SKM-1 (cell line): ENCODE data around the gene HGF.

Source experiments
- DNase-seq: peaks from one replicate; lab custom pipeline; 2025; ENCODE audit not compliant: unreplicated experiment; lab: John Stamatoyannopoulos, UW

HGF gene

DNA sequence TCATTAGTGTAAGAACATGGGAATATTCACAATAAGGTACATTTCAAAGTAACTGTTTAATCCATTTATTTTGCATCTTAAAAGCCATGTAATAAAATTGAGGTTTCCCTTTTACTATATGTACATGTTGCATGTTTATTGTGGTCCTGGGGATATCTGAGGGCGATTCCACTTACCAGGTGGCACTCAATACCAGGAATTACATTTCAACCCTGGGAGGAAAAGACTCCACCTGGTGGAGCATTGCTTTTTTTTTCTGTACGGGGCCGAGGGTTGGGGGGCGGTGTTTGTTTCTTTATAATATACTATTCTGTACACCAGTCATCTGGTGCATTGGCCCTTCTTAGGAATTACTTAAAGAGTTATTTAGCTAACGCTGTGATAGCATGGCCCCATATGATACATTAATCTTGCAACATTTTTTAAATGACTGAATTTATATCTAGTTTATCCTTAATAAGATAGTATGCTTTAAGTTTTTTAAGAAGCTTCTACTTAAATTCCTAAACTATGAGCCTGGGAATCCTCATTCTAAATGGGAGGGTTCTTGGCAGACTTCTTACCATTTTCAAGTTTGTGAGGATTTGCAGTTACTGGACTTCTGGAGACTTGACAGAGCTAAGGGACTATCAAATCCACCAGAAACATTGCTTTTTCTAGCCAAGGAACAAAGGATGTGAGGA, 7.2 kb upstream of the HGF start:
- no peak for DNase-seq

DNA sequence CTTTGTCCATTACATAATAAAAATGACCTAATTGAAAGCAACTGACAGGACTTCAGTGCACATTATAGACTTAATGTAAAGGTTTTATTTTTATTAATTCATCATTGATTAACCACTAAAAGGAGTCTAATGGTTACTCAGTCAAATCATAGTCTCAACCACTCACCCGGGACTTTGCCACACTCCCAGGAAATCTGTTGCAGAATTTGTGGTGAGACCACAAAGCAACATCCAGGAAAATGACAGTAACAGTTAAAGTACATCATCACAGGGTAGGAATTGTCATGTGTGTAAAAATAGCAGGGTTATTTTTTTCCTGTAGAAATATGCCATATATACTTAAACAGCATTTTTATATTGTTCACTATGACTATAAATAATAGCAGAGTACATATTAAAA, 6.3 kb upstream of the HGF start:
- DNase-seq, result no peak

DNA sequence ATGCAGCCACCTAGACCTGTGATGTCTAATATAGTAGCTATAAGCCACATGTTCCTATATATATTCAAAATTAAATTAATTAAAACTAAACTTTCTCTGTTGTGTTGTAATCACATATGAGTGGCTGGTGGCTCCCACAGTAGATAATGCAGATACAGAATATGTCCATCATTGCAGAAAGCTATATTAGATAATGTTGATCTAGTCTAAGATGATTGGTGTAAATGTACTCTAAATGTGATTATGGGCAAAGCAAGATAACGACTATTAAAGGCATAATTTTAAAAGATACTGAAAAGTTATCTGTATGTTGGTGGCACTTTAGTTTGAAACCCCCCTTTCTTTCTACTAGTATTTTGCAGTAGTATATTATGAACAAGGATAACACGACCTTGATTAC, 5.7 kb upstream of the HGF start:
- DNase-seq, result no peak

DNA sequence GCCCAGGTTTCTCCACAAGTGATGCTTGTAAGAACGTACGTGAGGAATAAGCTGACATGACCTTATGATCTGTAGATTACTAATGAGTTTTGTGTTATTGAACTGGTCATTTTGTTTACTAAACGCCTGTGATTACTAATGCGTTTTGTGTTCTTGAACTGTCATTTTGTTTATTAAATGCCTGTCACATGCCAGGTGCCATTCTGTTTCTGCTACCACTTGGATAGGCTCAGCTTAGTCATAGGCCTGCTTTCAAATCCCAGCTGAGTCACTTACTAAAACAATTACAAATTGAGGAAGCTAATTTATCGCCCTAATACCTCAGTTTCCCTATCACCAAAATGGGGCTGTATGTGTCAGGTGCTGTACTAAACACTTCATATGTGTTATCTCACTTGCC, 4.7 kb upstream of the HGF start:
- no peak for DNase-seq

DNA sequence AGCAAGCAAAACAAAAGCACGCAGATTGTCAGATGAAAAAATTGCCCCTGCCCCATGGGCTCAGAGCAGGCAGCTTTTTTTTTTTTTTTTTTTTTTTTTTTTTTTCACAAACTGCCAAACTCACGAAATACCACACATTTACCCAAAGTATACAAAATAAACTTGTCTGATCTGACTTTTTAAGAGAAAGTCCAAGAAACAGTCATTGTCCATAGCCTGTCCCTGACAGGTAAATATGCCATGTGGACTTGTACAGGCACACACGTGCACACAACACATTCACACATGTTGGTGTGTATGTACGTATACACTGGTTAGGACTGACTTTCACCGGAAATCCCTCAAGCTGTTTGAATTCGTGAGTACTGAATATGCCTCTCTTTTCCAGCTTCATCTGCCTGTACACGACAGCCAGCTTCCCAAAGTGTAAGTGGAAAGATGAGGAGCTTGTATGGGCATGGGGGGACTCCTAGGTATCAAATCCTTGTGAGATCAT, 929 bp upstream of the HGF start:
- DNase-seq, result no peak

DNA sequence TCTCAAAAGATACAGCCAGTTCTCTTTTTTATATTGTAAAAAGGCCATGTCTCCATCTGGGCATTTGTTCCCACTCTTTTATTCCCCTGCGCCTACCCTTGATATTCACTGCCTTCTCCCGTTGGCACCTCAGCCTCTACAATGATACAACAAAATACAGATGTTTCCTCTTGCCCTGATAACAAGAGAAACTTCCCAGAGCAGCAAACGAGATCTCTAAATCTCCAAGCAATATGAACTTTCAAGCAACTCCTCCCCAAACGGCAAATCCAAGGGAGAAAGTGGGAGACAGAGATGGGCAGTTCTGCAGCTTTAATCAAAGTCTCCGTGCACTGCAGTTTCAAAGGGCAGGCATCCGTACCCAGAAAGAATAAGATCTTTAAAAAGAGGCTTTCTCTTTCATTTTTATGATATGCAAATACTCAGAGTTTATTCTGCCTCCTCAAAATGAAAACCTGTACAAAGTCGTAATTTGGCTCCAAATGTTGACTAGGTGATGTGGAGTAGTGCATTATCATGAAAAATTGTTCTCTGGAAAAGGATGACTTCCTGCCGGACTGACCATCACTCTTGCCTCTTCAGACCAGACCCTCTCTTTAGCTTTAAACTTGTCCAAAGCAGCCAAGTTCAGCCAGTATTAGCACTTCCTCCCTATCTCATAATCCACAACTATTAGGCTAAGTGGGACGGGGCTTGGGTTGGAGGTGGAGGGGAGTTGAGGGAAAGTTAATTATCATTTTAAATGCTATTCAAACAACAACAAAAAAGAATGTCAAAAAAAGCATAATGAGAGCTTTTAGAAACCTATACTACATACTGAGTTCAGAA, 682 bp downstream of the HGF start:
- no peak for DNase-seq

DNA sequence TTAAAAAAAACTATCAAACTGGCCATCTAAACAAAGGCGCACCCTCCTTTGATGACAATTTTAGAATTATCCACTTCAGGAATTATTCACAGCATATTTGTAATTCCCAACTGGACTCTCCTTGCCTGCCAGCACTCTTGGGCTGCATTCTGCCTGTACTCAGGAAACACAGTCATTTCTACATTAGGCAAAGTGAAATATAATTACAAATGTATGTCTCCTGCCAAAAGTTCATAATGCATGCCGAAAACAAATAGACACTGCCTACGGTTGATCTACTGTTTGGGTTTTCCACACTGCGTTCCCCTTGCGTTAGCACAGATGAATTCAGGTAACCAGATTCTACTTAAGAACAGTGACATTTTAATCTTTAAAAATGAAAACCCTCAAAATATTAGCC, 1.9 kb downstream of the HGF start:
- DNase-seq, result no peak

DNA sequence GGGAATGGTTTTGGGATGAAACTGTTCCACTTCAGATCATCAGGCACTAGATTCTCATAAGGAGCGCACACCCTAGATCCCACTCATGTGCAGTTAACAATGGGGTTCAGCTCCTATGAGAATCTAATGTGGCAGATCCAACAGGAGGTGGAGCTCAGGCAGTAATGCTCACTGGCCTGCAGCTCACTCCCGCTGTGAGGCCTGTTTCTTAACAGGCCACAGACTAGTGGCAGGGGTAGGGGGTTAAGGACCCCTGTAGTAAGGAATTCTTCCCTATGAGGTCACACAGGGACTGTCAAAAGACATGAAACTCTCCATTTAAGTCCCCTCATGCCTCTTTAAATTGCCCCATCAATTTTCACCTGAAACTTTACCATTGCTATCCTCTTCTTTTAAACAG, 8.0 kb downstream of the HGF start:
- no peak for DNase-seq

DNA sequence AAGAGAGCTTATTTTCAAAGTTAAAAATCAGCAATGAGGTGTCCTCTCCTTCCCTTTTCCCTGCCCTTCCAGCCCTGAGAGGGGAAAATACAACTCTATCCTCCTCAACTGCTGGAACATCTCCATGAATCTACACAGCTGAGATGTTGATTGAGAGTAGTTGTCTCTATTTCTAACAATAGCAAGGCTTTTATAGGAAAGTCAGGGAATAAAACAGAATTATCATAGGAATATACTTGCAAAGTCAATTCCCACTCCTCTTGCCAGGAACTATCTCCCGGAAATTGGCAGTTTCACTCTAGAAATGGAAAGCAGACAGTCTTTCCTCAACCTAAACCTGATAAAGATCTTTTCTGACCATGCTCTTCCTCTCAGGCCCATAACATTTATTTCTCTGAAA, 8.8 kb downstream of the HGF start:
- DNase-seq, result no peak

DNA sequence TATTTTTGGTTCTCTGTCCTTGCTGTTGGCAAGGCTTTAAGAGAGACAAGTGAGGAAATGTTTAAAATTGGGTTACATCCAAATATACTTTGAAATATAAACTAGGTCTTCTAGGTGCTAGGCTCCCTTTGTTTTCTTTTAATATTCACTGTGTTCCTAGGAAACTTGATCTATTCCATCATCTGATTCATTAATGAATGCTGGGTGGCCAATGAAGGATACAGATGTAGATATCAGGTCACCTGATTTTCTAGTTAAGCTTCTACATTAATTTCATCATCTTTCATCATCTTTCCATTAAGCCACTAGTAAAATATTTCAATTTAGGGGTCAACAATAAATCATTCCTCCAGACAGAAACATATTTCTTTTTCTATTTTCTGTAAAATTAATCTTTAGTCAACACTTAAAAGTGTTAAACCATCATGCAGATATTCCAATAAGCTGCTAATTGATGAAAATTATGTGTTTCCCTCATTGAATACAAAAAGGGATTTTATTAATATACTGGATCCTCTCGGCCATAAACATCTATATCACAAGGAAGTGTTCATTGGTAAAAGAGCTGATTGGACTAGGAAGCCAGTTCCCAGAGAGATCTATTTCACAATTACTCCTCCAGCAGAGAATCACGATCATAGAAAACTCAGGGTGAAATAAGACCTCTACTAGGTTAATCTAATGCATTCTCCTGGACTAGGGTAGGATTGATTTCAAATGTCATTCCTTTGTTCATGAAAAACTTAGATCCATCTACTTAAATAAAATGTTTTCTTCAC, 14.7 kb downstream of the HGF start:
- DNase-seq, result no peak

DNA sequence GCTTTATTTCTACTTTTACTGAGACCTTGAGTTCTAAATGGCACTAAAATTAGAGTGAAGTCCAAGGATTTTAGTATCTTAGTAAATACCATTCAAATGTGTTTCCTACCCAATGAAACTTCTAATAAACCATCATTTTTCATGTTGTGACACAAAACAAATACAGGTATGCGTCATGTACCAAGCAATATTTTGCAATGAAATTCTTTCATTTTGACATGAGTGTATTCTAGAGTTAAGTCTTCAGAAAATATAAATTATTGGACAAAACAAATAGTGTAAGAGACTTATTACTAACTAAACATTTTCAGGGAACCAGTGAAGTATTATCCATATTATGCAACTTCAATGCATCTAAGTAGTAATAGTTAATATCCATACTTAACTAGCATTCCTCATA, 16.5 kb downstream of the HGF start:
- DNase-seq, result no peak

DNA sequence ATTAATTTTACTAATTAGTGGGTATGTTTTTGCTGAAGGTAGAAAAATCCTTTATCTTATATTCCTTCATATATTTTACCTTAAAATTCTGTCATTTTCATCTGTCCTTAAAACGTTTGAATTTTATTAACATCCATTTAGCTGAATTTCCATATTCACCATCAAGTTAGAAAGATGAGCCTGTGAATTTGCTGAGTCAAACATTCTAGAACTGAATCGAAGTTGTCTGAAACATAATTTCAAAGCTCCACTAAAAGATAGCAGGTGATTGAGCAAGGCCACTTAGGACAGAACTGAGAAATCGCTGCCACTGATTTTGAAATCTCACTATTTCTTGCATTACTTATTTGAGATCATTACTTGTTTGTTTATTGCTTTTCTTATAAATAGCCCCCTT, 17.5 kb downstream of the HGF start:
- no peak for DNase-seq

DNA sequence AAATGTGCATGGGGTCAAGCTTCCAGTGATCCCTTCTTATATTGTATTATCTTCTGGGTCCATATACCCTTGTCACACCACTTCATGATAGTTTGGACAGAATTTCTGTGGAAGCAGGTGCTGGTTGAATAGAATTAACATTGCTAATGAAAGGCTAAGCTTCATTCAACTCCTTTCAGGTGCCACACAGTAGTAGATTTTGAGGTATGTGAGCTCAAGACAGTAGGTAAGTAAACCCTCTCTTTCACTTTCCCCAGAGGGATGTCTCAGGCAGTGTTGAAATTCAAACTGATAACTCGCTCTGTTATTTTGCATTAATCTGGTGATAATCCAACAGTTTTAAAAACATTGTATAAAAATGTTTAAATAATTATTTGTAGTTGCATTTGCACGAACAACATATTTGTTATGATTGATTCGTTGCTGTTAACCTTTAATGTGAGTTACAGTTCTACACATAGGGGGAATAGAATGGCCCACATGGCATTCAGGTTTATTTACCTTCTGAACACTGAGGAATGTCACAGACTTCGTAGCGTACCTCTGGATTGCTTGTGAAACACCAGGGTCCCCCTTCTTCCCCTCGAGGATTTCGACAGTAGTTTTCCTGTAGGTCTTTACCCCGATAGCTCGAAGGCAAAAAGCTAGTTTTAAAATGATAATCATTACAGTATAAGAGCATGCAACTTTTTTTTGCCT, 18.1 kb downstream of the HGF start:
- DNase-seq, result no peak

DNA sequence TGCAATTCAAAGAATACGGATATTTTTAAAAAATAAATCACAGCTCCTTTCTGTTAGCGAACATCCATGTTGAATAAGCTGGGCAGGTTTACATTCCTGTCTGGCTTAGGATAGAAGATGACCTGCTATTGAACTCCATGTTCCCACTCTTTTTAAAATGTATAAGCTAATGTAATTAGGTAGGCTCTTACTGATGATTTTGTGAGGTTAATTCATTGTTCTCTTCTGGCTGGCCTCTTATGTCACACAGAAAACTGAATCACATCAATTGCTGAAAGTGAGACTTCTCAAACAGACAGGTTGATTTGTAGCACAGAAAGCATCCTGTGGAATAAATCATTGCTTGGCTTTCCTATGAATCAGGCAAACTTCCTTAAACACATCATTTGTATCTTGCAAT, 24.2 kb downstream of the HGF start:
- no peak for DNase-seq

DNA sequence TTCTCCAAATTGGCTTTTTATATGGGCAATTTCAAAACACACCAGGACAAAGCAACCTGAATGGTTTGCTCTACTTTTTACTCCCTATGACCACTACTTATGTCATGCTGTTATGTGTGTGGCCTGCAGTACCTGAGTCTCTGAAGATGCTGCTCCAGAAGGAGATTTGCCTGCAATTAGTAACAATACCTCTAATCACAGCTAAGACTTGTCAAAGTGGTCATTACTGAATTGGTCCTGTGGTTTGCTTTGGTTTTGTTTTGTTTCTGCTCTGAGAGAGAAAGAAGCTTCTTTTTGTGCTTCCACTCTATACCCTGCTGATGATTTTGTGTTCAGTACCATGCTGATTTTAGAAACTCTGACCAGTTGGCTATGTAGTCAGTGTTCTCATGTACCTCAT, 25.5 kb downstream of the HGF start:
- no peak for DNase-seq

DNA sequence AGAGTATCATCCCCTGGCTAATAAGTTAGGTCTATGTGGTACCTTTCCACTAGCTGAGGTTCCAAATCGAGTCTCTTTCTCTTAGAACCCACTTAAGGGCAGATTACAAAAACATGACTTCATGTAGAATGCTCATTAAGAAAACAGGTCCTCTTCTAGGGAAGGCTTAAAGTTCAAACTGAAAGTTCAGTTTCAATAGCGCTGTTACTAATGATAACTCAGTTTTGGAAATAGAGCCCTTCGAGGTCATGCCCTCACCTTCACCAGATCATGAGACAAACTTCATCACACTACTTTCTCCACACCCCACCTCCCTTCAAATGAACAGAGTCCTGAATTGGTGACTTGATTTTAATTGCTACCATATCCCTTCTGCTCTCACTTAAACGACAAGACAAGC, 26.2 kb downstream of the HGF start:
- DNase-seq, result no peak

DNA sequence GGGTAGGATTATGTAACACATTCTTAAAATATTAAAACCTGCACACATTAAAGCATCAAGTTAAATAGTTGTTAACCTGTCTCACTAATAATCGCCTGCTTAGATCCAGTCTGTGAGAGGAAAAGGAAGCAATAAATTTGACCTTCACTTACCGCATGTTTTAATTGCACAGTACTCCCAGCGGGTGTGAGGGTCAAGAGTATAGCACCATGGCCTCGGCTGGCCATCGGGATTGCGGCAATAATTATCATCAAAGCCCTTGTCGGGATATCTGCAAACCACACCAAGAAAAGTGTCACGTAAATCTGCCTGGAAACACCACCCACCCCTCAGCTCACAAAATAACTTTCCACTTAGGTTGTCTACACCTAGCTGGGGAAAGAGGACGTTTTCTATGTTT, 26.6 kb downstream of the HGF start:
- DNase-seq, result no peak

DNA sequence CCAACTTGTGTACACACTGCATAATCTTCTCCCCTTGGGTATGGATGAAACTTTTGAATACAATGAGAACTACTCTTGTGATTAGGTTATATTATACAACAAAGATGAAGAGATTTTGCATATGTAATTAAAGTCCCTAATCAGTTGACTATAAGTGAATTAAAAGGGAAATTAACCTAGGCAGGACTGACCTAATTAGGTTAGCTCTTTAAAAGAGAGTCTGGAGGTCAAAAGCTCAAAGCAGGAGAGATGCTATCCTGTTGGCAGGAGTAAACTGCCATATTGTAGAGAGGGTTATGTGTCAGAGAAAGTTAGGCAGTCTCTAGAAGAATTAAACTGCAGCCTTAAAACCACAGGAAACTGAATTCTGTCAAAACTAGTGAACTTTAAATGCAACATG, 29.4 kb downstream of the HGF start:
- no peak for DNase-seq

DNA sequence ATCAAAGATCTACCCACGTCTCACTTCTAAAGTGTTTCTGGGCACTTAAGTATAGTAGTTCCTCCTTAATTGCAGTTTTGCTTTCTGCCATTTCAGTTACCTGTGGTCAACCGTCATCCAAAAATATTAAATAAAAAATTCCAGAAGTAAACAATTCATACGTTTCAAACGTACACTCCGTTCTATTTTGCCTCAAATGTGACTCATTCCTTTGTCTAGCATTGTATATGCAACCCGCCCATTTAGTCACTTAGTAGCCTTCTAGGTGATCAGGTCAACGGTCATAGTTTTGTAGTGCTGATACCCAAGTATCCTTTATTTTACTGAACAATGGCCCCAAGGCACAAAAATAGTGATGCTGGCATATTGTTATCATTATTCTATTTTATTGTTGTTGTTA, 33.8 kb downstream of the HGF start:
- no peak for DNase-seq

DNA sequence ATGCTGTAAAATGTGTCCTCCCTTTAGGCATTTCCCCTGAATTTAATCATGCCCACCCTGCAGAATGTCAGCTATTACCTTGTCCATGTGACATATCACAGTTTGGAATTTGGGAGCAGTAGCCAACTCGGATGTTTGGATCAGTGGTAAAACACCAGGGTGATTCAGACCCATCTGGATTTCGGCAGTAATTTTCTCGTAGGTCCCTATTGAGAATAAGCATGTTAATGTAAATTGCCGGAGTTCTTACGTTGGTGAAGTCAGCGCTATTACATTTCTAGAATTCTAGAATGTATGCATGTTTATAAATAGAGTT, 44.1 kb downstream of the HGF start:
- no peak for DNase-seq

DNA sequence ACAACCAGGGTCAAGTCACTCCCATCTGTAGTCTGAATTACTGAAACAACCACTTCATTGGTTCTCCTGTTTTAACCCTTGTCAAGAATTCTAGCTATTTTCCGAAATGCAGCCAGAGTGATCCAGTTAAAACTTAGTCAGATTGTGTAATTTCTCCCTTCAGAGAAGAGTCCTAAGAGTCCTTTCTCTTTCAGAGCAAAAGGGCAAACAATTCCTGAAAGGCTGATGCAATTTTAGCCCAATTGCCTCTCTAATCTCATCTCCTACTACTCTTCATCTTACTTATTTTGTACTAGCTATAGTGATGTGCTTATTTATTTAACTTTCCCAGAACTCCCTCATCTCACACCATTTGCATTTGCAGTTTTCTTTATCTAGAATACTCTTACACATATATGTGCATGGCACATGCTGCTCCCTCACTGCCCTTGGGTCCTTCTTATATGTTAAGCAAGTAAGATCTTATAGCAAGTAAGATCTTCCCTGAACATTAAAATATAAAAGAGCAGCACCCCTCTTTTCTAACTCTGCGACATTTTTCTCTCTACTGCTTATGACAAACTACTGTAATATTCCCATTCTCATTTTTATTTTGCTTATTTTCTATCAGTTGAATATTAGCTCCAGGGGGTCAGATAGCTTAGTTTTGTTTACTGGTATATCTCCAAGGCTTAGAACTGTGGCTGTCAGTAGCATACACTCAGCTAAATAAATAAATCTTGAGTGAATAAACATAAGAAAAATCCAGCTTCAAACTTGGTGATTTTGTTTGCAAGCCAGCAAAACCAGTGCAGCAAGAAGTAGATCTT, 44.6 kb downstream of the HGF start:
- no peak for DNase-seq
